ENCODE data around the gene SNX20.

The SNX20 gene

DNA sequence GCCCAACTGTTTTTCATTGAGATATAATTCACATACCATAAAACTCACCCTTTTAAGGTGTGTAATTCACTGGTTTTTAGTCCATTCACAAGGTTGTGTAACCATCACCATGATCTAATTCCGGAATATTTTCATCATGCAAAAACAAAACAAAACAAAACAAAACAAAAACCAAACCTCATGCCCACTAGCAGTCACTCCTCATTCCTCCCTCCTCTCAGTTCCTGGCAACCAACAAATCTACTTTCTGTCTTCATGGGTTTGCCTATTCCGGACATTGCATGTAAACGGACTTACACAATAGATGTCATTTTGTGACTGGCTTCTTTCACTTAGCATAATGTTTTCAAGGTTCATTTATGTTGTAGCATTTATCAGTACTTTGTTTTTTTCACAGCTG is 7.8 kb upstream of the SNX20 start:
- no peaks in the 10 kb centered on the region for H3K9me3 ChIP-seq (ENCODE audit: insufficient read depth, low read length)
- no peaks in the 10 kb centered on the region for H3K27me3 ChIP-seq (ENCODE audit: low read depth, low read length)
- H3K4me1 ChIP-seq (ENCODE audit: low read length) = peaks cover 22% of the 10 kb centered on the region
- no peak overlapping the region for H3K9ac ChIP-seq (ENCODE audit: low read length)
- H3K4me3 ChIP-seq (ENCODE audit: low read length) = no peak overlapping the region
- TF ChIP-seq EZH2phosphoT487 (IDR thresholded peaks at IDR 0.05; ENCODE audit: low read depth) = no peak
- TF ChIP-seq, protein P1, sequence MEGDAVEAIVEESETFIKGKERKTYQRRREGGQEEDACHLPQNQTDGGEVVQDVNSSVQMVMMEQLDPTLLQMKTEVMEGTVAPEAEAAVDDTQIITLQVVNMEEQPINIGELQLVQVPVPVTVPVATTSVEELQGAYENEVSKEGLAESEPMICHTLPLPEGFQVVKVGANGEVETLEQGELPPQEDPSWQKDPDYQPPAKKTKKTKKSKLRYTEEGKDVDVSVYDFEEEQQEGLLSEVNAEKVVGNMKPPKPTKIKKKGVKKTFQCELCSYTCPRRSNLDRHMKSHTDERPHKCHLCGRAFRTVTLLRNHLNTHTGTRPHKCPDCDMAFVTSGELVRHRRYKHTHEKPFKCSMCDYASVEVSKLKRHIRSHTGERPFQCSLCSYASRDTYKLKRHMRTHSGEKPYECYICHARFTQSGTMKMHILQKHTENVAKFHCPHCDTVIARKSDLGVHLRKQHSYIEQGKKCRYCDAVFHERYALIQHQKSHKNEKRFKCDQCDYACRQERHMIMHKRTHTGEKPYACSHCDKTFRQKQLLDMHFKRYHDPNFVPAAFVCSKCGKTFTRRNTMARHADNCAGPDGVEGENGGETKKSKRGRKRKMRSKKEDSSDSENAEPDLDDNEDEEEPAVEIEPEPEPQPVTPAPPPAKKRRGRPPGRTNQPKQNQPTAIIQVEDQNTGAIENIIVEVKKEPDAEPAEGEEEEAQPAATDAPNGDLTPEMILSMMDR (IDR thresholded peaks at IDR 0.05; ENCODE audit: low read depth, low read length) = no peak
- no peak overlapping the region for H3K27ac ChIP-seq (ENCODE audit: low read length)
- H4K20me1 ChIP-seq (ENCODE audit: insufficient read depth, low read length) = no peaks in the 10 kb centered on the region
- no peaks in the 10 kb centered on the region for H3K79me2 ChIP-seq (ENCODE audit: low read length)
- no peaks in the 10 kb centered on the region for H3K36me3 ChIP-seq (replicated peaks; ENCODE audit: low read depth, low read length)
- H2AFZ ChIP-seq (ENCODE audit: low read depth, low read length) = no peak overlapping the region
- no peak overlapping the region for H3K4me2 ChIP-seq (ENCODE audit: low read length)

DNA sequence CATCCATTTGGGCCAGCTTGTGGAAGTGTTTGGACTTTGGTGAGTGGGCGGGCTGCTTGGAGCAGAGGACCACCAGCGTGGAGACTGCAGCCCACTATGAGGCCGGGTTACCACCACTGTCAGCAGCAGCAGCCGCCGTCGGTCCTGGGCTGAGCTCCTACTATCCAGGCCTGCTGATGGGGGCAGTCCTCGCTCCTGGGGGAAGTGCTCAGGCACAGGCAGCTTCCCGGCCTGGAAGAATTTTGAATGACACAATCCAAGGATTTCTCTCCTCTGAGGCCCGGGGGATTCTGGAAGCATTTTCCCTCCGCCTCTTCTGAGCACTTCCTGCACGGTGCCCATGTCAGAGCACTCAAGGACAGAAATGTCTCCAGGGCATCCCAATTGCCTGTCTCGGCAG is 7.0 kb upstream of the SNX20 start:
- Histone ChIP-seq H3K9ac (ENCODE audit: low read length) (no peak overlapping the region), H2AFZ (ENCODE audit: low read depth, low read length) (no peak overlapping the region), H3K27me3 (ENCODE audit: low read depth, low read length) (no peaks in the 10 kb centered on the region), H3K4me1 (ENCODE audit: low read length) (peaks cover 26% of the 10 kb centered on the region), H3K36me3 (replicated peaks; ENCODE audit: low read depth, low read length) (no peaks in the 10 kb centered on the region), H3K4me2 (ENCODE audit: low read length) (no peak overlapping the region), H3K9me3 (ENCODE audit: insufficient read depth, low read length) (no peaks in the 10 kb centered on the region), H3K27ac (ENCODE audit: low read length) (no peak overlapping the region), H4K20me1 (ENCODE audit: insufficient read depth, low read length) (no peaks in the 10 kb centered on the region), H3K4me3 (ENCODE audit: low read length) (no peak overlapping the region), H3K79me2 (ENCODE audit: low read length) (no peaks in the 10 kb centered on the region)
- TF ChIP-seq, protein P1 (IDR thresholded peaks at IDR 0.05; ENCODE audit: low read depth, low read length) = no peak
- no peak for TF ChIP-seq EZH2phosphoT487 (IDR thresholded peaks at IDR 0.05; ENCODE audit: low read depth)

DNA sequence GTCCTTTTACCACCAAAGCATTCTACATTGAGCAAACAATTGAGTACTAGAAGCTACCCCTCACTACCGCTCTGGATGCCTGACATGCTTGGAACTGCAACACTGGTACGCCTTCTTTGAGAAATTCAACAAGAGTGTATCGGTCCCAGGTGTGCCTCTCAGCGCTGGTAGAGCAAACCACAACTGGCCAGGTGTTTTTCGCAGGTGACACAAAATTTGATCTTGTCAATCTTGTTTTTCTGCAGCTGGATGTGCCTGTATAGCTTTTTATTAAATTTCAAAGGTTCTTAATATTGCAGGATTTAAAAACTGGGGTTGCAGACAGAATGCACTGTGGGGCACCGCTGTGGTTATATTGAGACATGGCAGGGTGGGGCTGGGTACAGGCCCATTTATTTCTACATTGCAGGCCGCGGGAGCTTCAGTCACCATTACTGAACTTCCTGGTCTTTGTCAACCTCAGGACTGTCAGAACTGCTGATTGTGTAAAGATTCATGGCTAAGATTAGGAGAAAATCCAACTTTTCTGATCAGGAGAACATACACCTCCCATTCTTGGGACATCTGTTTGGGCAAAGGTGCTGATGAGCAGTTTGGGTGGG is 4.5 kb upstream of the SNX20 start:
- H3K27ac ChIP-seq (ENCODE audit: low read length) = no peak overlapping the region
- H3K27me3 ChIP-seq (ENCODE audit: low read depth, low read length) = no peaks in the 10 kb centered on the region
- H3K36me3 ChIP-seq (replicated peaks; ENCODE audit: low read depth, low read length) = no peaks in the 10 kb centered on the region
- no peaks in the 10 kb centered on the region for H4K20me1 ChIP-seq (ENCODE audit: insufficient read depth, low read length)
- H3K9ac ChIP-seq (ENCODE audit: low read length) = no peak overlapping the region
- no peaks in the 10 kb centered on the region for H3K79me2 ChIP-seq (ENCODE audit: low read length)
- no peaks in the 10 kb centered on the region for H3K9me3 ChIP-seq (ENCODE audit: insufficient read depth, low read length)
- H3K4me3 ChIP-seq (ENCODE audit: low read length) = no peak overlapping the region
- H3K4me1 ChIP-seq (ENCODE audit: low read length) = peaks cover 48% of the 10 kb centered on the region
- 0 out of 2 replicates have a peak overlapping the region, but pooled peaks have one; percentile 75 for H3K4me2 ChIP-seq (ENCODE audit: low read length)
- no peak overlapping the region for H2AFZ ChIP-seq (ENCODE audit: low read depth, low read length)
- TF ChIP-seq, protein P1 (IDR thresholded peaks at IDR 0.05; ENCODE audit: low read depth, low read length) = no peak
- TF ChIP-seq EZH2phosphoT487 (IDR thresholded peaks at IDR 0.05; ENCODE audit: low read depth) = no peak

DNA sequence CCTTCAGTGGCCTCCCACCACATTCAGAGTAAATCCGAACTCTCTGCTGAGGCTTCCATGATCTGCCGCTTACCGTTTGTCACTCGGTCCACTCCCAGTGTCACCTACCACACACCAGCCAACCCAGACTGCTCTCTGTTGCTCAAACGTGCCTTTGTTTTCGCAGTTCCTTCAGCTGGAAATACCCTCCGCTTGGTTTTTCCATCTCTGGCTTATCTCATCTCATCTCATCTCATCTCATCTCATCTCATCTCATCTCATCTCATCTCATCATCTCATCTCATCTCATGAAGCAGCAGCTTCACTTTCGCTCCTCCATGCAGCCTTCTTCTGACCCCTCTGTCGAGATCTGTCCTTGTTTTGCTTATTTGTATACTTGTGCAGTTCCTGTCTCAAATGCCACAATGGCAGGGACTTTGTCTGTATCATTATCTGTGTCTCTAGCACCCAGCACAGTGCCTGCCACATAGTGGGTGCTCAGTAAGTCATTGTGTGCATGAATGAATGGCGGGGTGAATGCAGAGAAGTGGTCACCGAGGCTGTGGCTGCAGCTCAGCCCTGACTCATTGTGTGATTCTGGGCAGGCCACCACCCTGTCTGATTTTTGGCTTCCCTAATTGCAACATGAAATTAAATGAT is 3.8 kb upstream of the SNX20 start:
- Histone ChIP-seq H3K4me2 (ENCODE audit: low read length) (peak overlapping the region; percentile 75), H3K36me3 (replicated peaks; ENCODE audit: low read depth, low read length) (no peaks in the 10 kb centered on the region), H4K20me1 (ENCODE audit: insufficient read depth, low read length) (no peaks in the 10 kb centered on the region), H2AFZ (ENCODE audit: low read depth, low read length) (peak overlapping the region; percentile 3; the same call in 1 of the 2 replicates), H3K79me2 (ENCODE audit: low read length) (no peaks in the 10 kb centered on the region), H3K9ac (ENCODE audit: low read length) (peak overlapping the region; percentile 10; the same call in 1 of the 2 replicates), H3K4me1 (ENCODE audit: low read length) (peaks cover 53% of the 10 kb centered on the region), H3K27ac (ENCODE audit: low read length) (peak overlapping the region; percentile 40; the same call in 1 of the 2 replicates), H3K4me3 (ENCODE audit: low read length) (no peak overlapping the region), H3K9me3 (ENCODE audit: insufficient read depth, low read length) (no peaks in the 10 kb centered on the region), H3K27me3 (ENCODE audit: low read depth, low read length) (no peaks in the 10 kb centered on the region)
- TF ChIP-seq, protein P1 (IDR thresholded peaks at IDR 0.05; ENCODE audit: low read depth, low read length) = no peak

All from OCI-LY3 (cell line).